H54 (cell line): ENCODE results near the gene RAPGEF2.
"Not testable (repeated sequence)": the region's sequence is repeated elsewhere in the genome, so short reads cannot be mapped to it uniquely, and the experiment has no call there.

Experiments used
- DNase-seq: peaks from one replicate; pipeline ENCODE4 v3.0.0; 2011; ENCODE audit warnings: low spot score, mixed read lengths; ENCODE audit not compliant: insufficient read length
- FAIRE-seq: peaks from 3 replicates; lab custom pipeline; 2011; peaks lifted over from hg19 to GRCh38; lab: Jason Lieb, UNC
- POLR2A ChIP-seq: IDR thresholded peaks from 2 replicates; pipeline ENCODE4 v1.6.1; 2011; ENCODE audit warnings: low read depth, mild to moderate bottlenecking, low read length

Gene RAPGEF2

GRCh38 chr4:159150821-159151390 is 48.0 kb downstream of the RAPGEF2 start:
- no peak for TF ChIP-seq POLR2A
- DNase-seq (no peak), FAIRE-seq (no peak)

DNA sequence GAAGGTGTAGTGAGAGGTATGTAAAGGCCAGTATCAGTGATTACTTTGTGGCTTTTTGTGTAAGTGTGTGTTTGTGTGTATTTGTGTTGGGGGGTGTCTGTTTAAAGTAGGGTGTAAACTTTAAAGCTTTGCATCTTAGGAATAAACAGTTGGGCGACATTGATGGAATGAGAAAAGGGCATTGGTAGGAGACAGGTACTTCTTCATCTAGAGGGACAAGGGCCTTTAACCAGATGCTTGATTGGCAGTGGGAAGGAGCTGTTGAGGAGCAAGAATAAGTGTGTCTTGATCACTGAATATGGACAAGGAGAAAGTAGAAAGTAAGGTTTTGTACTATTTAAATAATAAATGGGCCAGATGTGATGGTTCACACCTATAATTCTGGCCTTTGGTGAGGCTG is 48.8 kb downstream of the RAPGEF2 start:
- no peak for FAIRE-seq
- no peak for DNase-seq

DNA sequence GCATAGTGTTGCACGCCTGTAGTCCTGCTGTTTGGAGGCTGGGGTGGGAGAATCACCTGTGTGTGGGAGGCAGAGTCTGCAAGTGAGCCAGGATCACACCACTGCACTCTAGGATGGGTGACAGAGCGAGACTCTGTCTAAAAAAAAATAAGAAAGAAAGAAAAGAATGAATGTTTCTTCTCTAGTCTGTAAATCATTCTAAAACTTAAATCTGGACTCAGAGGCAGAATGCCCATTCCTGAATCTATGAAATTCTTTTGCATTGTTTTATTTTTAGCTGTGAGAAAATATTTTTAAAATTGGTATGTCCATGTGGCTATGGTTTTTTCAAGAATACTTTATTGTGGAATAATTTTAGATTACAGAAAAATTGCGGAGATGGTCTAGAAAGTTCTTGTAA is 49.3 kb downstream of the RAPGEF2 start:
- no peak for TF ChIP-seq POLR2A
- DNase-seq (no peak), FAIRE-seq (no peak)

More for the DNA sequence above, 48.8 kb downstream of the RAPGEF2 start:
- TF ChIP-seq POLR2A, result no peak

GRCh38 chr4:159153669-159154068 is 50.8 kb downstream of the RAPGEF2 start:
- FAIRE-seq (no peak), DNase-seq (no peak)
- no peak for TF ChIP-seq POLR2A

GRCh38 chr4:159155119-159155518 is 52.2 kb downstream of the RAPGEF2 start:
- FAIRE-seq (no peak), DNase-seq (no peak)
- no peak for TF ChIP-seq POLR2A

- TF ChIP-seq POLR2A, result no peak
- DNase-seq, result no peak
- no peak for FAIRE-seq
Measured at GRCh38 chr4:159158083-159158617, 55.3 kb downstream of the RAPGEF2 start.

GRCh38 chr4:159158985-159159384 is 56.1 kb downstream of the RAPGEF2 start:
- DNase-seq (no peak), FAIRE-seq (no peak)

GRCh38 chr4:159159611-159160010 is 56.7 kb downstream of the RAPGEF2 start:
- FAIRE-seq, result no peak
- no peak for DNase-seq
- no peak for TF ChIP-seq POLR2A

More at GRCh38 chr4:159158985-159159384, 56.1 kb downstream of the RAPGEF2 start:
- no peak for TF ChIP-seq POLR2A

GRCh38 chr4:159160242-159160641 is 57.4 kb downstream of the RAPGEF2 start:
- FAIRE-seq, result no peak
- TF ChIP-seq POLR2A, result no peak
- DNase-seq, result no peak

GRCh38 chr4:159161436-159161835 is 58.6 kb downstream of the RAPGEF2 start:
- not testable (repeated sequence) for FAIRE-seq, DNase-seq

DNA sequence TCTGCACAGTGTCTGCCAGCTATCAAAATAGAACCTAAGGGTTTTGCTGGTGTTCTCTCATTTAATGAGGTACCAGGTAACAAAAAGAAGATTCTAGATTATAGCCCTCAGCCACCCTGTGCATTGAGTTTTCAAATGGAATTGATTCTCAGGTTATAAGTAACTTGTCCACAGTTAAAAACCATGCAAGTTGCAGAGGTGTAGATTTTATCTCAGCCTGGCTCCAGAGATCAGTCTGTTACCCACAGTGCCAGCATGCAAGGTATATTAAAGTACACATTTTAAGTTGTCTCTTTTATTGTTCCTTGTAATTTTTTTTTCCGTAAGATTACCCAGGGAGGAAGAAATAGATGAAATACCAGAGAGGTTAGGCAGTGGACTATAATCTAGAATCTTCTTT is 59.7 kb downstream of the RAPGEF2 start:
- FAIRE-seq (no peak), DNase-seq (no peak)
- TF ChIP-seq POLR2A, result no peak

DNA sequence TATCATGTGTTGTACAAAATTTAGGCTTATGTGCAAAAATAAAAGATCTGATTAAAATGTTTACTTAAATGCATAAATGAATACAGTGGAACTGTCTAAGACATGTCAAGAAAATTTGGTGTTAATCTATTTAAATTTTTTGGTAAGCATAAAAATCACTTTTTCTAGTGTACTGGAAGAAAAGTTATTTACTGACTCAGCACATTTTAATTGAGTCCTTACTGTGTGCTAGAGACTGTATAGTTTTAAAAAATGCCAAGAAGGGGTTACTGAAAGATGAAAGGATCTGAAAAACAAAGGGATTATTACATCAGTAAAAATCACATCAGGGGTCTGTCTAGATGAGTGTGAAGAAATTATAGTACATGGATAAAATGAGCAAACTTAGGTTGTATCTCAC is 60.6 kb downstream of the RAPGEF2 start:
- no peak for TF ChIP-seq POLR2A
- DNase-seq (no peak), FAIRE-seq (no peak)

GRCh38 chr4:159169404-159170302 is 66.8 kb downstream of the RAPGEF2 start:
- no peak for TF ChIP-seq POLR2A
- DNase-seq (no peak), FAIRE-seq (no peak)

GRCh38 chr4:159171287-159171686 is 68.4 kb downstream of the RAPGEF2 start:
- TF ChIP-seq POLR2A, result no peak
- FAIRE-seq, result no peak
- DNase-seq, result no peak

GRCh38 chr4:159173886-159174285 is 71.0 kb downstream of the RAPGEF2 start:
- FAIRE-seq (no peak), DNase-seq (no peak)
- no peak for TF ChIP-seq POLR2A
